ENCODE measurements around the gene GPATCH2.

Gene GPATCH2

DNA sequence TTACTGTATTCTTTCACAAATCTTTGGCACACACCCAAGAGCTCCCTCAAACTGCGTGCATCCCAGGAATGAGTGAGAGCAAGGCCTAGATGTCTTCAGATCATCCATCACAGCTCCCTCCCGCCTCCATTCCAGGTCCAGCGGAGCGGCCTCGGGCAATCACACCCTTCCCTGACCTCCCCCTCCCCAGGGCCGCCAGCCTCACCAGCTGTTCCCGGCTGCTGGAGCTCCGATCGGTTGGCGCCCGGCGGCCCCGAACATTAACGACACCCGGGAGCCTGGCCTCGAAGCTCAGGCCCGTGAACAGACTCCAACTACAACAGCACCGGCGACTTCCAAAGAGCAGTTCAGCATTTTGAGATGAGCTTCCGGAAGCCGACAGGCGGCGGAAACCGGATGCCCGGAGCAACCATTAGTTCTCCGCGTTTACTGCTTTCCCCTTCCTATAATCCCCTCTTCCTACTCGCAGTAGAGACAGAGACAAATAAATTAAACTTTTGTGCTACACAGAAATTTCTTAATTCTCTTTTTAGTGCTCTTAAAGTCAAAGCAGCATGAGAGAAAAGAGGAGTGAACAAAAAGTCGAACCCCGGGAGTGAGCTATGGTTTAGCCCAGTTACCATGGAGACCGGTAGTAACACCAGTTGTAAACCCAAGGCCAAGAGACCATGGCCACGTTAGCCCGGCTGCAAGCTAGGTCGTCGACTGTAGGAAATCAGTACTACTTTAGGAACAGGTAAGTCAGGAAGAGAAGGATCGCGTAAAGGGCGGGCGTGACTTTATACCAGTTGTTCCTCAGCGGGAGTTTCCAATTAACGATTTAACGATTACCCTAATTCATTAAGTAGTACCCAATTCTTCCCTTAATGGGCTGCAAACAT is at the start of gene GPATCH2, which contains the start of gene SPATA17:
Gene GPATCH2, minus strand, starts transcription at position 380 of the 881 bp plus-strand sequence. Its CDS starts 119 bp downstream, at position 261.
Gene SPATA17, plus strand, starts transcription at position 634 of the 881 bp plus-strand sequence. Its CDS starts 35 bp downstream, at position 669.
- peak within 1 kb of the TSS; percentile 84 for H3K4me3 ChIP-seq (ENCODE audit: low read depth, low read length)
- ChIA-PET CTCF (interaction anchor here (1.0 to 1.4 kb wide), 7 partner anchors 9 to 543 kb away, joined by 3 to 6 read pairs (median 3); no protein-coding TSS in a partner anchor), POLR2A (interaction anchor here (0.6 to 0.8 kb wide), 4 partner anchors 11 to 26 kb away, joined by 3 to 4 read pairs (median 4); no protein-coding TSS in a partner anchor)
- peak; percentile 53 for DNase-seq (ENCODE audit: low read depth, low spot score)
- TF ChIP-seq, protein P1, sequence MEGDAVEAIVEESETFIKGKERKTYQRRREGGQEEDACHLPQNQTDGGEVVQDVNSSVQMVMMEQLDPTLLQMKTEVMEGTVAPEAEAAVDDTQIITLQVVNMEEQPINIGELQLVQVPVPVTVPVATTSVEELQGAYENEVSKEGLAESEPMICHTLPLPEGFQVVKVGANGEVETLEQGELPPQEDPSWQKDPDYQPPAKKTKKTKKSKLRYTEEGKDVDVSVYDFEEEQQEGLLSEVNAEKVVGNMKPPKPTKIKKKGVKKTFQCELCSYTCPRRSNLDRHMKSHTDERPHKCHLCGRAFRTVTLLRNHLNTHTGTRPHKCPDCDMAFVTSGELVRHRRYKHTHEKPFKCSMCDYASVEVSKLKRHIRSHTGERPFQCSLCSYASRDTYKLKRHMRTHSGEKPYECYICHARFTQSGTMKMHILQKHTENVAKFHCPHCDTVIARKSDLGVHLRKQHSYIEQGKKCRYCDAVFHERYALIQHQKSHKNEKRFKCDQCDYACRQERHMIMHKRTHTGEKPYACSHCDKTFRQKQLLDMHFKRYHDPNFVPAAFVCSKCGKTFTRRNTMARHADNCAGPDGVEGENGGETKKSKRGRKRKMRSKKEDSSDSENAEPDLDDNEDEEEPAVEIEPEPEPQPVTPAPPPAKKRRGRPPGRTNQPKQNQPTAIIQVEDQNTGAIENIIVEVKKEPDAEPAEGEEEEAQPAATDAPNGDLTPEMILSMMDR (IDR thresholded peaks at IDR 0.05; ENCODE audit: insufficient read depth, low read length, missing control alignments) = peak; percentile 25

DNA sequence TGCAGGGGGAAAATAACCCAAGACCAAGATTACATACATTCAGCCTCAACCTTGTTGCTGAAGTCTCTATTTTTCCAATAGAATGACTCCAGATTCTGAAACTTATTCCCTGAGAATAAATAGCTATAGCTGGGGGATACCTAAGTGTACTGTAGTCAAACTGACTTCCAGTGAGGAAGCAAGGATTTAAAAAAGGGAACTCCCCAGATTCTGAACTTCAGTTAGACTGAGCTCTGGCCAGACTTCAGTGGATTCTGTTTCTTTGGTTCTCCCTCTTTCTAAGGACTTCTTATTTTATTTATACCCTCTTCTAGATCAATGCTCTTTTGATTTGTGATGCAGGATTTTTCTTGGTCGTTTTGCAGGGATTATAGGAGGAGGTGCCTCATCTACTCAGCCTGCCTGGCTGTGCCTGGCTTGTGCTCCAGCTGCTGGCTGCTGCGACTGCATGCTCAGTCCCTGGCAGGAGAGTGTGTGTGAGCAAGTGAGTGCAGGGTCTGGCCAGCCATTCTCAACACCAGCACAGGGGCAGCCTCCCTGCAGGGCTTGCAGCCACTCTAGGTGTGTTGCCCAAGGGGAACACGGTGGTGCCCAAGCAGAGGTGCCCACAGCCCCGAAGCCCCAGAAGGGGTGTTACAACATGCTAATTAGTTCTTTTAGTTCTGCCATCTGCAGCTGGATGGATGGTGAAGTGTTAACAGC is 43.3 kb upstream of the GPATCH2 start:
- ChIA-PET POLR2A (no interaction called here), CTCF (no interaction called here)
- TF ChIP-seq, protein P1 (IDR thresholded peaks at IDR 0.05; ENCODE audit: insufficient read depth, low read length, missing control alignments) = no peak
- no peak overlapping the region for H3K4me3 ChIP-seq (ENCODE audit: low read depth, low read length)
- no peak for DNase-seq (ENCODE audit: low read depth, low spot score)

DNA sequence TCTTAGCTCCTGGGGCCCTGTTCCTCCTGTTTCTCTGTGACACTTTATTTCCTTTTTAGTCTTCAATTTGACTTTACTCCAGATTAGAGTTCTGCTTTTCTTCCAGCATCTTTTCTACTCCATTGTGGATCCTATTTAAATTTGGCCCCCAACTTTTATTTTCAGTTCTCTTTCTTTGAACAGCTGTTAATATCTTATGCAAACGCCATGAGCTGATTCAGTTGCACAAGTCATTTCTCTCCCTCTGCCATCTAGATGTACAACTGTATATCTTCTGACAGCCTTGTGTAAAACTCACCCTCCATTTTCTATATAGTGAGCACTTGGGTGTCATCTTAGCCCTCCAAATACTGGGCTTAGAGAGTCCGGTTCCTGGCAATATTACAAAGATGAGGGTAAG is 42.5 kb upstream of the GPATCH2 start:
- POLR2A ChIA-PET = no interaction called here
- TF ChIP-seq, protein P1 (IDR thresholded peaks at IDR 0.05; ENCODE audit: insufficient read depth, low read length, missing control alignments) = no peak

DNA sequence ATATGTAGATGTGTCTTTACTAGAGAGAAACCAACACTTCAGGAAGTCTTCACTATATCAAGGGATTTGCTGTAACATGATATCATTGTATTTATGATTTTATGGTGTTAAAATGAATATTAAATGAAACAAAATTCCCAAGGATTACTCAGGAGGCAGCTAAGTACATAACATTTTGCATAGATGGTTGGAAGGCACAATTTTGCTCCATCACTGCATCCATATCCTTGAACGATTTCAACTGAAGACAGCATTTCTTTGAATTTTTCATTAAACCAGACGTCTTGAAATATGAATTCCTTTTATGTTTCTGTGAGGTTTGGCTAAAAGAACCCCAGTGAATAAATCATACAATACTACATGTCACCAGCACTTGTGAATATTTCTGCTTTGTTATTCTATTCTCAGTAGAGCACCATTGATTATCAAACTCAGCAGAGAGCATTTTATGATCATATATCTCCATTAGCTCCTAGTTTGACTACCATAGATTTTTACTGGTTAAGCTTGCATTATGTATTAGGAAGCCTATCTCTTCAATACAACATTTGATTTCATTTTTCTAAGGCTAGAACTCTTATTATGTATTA is 37.6 kb upstream of the GPATCH2 start:
- ChIA-PET POLR2A (no interaction called here), CTCF (no interaction called here)
- no peak for DNase-seq (ENCODE audit: low read depth, low spot score)
- TF ChIP-seq, protein P1 (IDR thresholded peaks at IDR 0.05; ENCODE audit: insufficient read depth, low read length, missing control alignments) = no peak
- no peak overlapping the region for H3K4me3 ChIP-seq (ENCODE audit: low read depth, low read length)

More for the DNA sequence above, 42.5 kb upstream of the GPATCH2 start:
- CTCF ChIA-PET = no interaction called here
- H3K4me3 ChIP-seq (ENCODE audit: low read depth, low read length) = no peak overlapping the region
- DNase-seq (ENCODE audit: low read depth, low spot score) = no peak

DNA sequence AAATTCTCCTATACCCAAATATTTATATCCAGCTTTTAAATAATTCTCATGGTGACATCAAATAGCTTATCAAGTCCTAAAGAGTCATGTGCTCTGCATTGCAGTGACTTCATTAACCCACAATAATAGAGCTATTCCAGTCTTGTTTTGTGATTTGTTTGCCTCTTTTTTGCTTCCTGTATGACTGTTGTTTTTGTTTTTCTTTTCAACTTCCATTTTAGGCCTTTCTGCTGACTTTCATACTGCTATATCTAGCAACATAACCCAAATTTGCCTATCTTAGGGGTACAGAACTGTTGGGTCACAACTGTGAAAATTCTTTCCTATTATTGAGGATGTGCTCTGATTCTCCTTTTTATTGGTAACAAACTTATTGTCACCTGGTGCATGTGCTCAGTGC is 30.5 kb upstream of the GPATCH2 start:
- no peak for DNase-seq (ENCODE audit: low read depth, low spot score)
- TF ChIP-seq, protein P1 (IDR thresholded peaks at IDR 0.05; ENCODE audit: insufficient read depth, low read length, missing control alignments) = no peak
- ChIA-PET POLR2A (no interaction called here), CTCF (interaction anchor here (0.6 to 1.7 kb wide), 9 partner anchors 8 to 1094 kb away, joined by 3 to 6 read pairs (median 3); no protein-coding TSS in a partner anchor)
- no peak overlapping the region for H3K4me3 ChIP-seq (ENCODE audit: low read depth, low read length)

Measured in AG04449 (cell line).